Erythroblast (primary cell): Measurements from ENCODE around the gene ADAM10.

Experiments
- GATA1 ChIP-seq: IDR thresholded peaks from 2 replicates; pipeline ENCODE4 v1.6.1; 2011; ENCODE audit warnings: low read depth, mild to moderate bottlenecking, control low read depth, low read length, moderate library complexity
- POLR2A ChIP-seq: IDR thresholded peaks from 2 replicates; pipeline ENCODE4 v1.6.1; 2011; ENCODE audit warnings: mild to moderate bottlenecking, low read length

DNA sequence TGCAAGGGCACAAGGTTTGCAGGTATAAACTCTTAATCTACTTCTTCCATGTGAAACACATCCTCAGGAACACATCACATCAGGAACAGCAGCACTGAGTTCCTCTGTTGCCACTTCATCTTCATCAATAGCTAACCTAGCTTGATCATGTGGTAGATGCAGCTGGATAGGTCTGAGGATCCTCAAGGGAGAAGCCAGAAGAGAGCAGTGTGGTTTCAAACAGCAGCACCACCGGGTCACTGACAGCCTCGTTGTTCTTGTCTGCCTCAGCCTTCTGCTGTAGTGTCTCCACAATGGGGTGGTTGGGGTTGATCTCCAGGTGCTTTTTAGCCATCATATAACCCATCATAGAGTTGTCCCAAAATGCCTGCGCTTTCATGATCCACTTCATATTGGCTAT, 58.8 kb downstream of the ADAM10 start:
- TF ChIP-seq POLR2A (no peak), GATA1 (no peak)
